Measurements from ENCODE around the gene MATK.

The MATK gene

DNA sequence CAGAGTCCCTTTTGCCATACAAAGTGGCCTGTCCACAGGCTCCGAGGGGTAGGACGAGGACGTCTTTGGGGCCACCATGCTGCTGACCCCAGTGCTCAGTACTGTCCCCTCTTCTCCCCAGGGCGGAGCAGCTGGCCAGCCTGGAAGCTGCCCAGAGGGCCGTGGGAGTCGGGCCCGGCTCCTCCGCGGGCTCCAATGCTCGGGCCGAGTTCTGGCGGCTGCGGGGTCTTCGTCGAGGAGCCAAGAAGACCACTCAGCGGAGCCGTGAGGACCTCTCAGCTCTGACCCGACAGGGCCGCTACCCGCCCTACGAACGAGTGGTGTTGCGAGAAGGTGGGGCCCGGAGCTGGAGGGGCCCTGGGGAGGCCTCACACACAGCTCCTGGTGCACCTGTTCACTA, 45.8 kb downstream of the MATK start:
- in situ Hi-C loops (cut with MboI; ENCODE audit: low pct_unique_long_range_greater_than_20kb, low sequenced_read_pairs, unreplicated experiment): no loop called here
- DNase-seq (ENCODE audit: low spot score): no peak
- no peak for TF ChIP-seq CTCF (IDR thresholded peaks at IDR 0.05; ENCODE audit: extremely low read depth, insufficient read depth, missing control alignments)

GRCh38 chr19:3738477-3739220, 47.5 kb downstream of the MATK start:
- in situ Hi-C loops (cut with MboI; ENCODE audit: low pct_unique_long_range_greater_than_20kb, low sequenced_read_pairs, unreplicated experiment): no loop called here
- DNase-seq (ENCODE audit: low spot score): no peak

GRCh38 chr19:3737487-3738205, 48.5 kb downstream of the MATK start:
- in situ Hi-C loops (cut with MboI; ENCODE audit: low pct_unique_long_range_greater_than_20kb, low sequenced_read_pairs, unreplicated experiment): no loop called here
- no peak for TF ChIP-seq CTCF (IDR thresholded peaks at IDR 0.05; ENCODE audit: extremely low read depth, insufficient read depth, missing control alignments)
- no peak for DNase-seq (ENCODE audit: low spot score)

More at GRCh38 chr19:3738477-3739220, 47.5 kb downstream of the MATK start:
- TF ChIP-seq CTCF (IDR thresholded peaks at IDR 0.05; ENCODE audit: extremely low read depth, insufficient read depth, missing control alignments): no peak

- in situ Hi-C loops (cut with MboI; ENCODE audit: low pct_unique_long_range_greater_than_20kb, low sequenced_read_pairs, unreplicated experiment): no loop called here
- DNase-seq (ENCODE audit: low spot score): no peak
- TF ChIP-seq CTCF (IDR thresholded peaks at IDR 0.05; ENCODE audit: extremely low read depth, insufficient read depth, missing control alignments): no peak
Measured at GRCh38 chr19:3736106-3736724, 50.0 kb downstream of the MATK start.

- in situ Hi-C loops (cut with MboI; ENCODE audit: low pct_unique_long_range_greater_than_20kb, low sequenced_read_pairs, unreplicated experiment): no loop called here
- no peak for TF ChIP-seq CTCF (IDR thresholded peaks at IDR 0.05; ENCODE audit: extremely low read depth, insufficient read depth, missing control alignments)
- DNase-seq (ENCODE audit: low spot score): no peak
Measured at GRCh38 chr19:3734310-3734600, 51.9 kb downstream of the MATK start.

DNA sequence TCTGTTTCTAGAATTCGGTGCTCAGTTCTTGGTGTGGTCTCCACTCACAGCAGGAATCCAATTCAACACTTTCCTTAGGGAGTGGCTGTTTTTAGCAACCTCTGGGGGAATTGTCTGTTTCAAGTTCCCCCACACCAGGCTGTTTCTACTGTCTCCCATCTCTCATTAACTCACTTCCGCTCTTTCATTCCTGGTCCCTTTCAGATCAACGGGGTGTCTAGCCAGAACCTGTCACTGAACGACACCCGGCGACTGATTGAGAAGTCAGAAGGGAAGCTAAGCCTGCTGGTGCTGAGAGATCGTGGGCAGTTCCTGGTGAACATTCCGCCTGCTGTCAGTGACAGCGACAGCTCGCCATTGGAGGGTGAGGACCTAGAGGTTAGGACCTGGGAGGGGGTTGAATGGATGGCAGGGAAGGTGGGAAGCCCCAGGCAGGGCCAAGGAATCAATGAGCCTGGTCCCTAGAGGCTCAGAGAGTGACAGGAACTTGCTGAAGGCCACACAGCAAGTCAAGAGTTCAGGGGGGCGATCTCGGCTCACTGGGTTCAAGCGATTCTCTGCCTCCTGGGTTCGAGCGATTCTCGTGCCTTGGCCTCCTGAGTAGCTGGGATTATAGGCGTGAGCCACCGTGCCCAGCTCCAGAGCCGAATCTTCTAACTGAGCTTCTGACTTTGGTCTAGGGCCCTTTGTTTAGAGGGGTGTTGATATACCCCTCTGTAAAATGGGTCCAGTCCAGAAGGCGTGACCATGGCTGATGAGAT, 52.5 kb downstream of the MATK start:
- in situ Hi-C loops (cut with MboI; ENCODE audit: low pct_unique_long_range_greater_than_20kb, low sequenced_read_pairs, unreplicated experiment): no loop called here
- no peak for TF ChIP-seq CTCF (IDR thresholded peaks at IDR 0.05; ENCODE audit: extremely low read depth, insufficient read depth, missing control alignments)
- no peak for DNase-seq (ENCODE audit: low spot score)

All from GM13977 (cell line).